HEK293 (cell line): Measurements from ENCODE around the gene SARM1.

Experiments
- CTCF ChIP-seq: fragments of 450-650 bp; formaldehyde crosslinking; IDR thresholded peaks from 2 replicates; pipeline ENCODE4 v1.5.1; 2016; ENCODE audit warnings: missing biosample characterization, missing genetic modification characterization
- REST ChIP-seq: fragments of 450-650 bp; formaldehyde crosslinking; IDR thresholded peaks from 2 replicates; pipeline ENCODE4 v1.5.1; 2016; ENCODE audit warnings: missing biosample characterization, missing genetic modification characterization
- SALL2 ChIP-seq: fragments of 450-650 bp; formaldehyde crosslinking; IDR thresholded peaks from 2 replicates; pipeline ENCODE4 v1.5.0; 2017; ENCODE audit warnings: missing biosample characterization, mild to moderate bottlenecking, missing genetic modification characterization, borderline replicate concordance
- SP2 ChIP-seq: fragments of 450-650 bp; formaldehyde crosslinking; IDR thresholded peaks from 2 replicates; pipeline ENCODE4 v1.5.1; 2016; ENCODE audit warnings: missing biosample characterization, missing genetic modification characterization
- WT1 ChIP-seq: fragments of 450-650 bp; formaldehyde crosslinking; IDR thresholded peaks from 2 replicates; pipeline ENCODE4 v1.5.1; 2016; ENCODE audit warnings: missing biosample characterization, missing genetic modification characterization
- YY1 ChIP-seq: fragments of 450-650 bp; formaldehyde crosslinking; IDR thresholded peaks from 2 replicates; pipeline ENCODE4 v1.5.1; 2018; ENCODE audit warnings: missing biosample characterization, missing genetic modification characterization
- ZBTB26 ChIP-seq: fragments of 450-650 bp; formaldehyde crosslinking; optimal IDR thresholded peaks from 2 replicates; pipeline ENCODE3; 2016; ENCODE audit warnings: missing biosample characterization, mild to moderate bottlenecking, missing genetic modification characterization
- ZIC2 ChIP-seq: fragments of 450-650 bp; formaldehyde crosslinking; IDR thresholded peaks from 2 replicates; pipeline ENCODE4 v1.5.1; 2016; ENCODE audit warnings: missing biosample characterization, missing genetic modification characterization
- ZNF221 ChIP-seq: fragments of 450-650 bp; formaldehyde crosslinking; IDR thresholded peaks from 2 replicates; pipeline ENCODE4 v1.5.1; 2017; ENCODE audit warnings: missing biosample characterization, missing genetic modification characterization, borderline replicate concordance
- ZNF488 ChIP-seq: fragments of 450-650 bp; formaldehyde crosslinking; IDR thresholded peaks from 2 replicates; pipeline ENCODE4 v1.5.1; 2016; ENCODE audit warnings: missing biosample characterization, missing genetic modification characterization
- ZNF621 ChIP-seq: fragments of 450-650 bp; formaldehyde crosslinking; IDR thresholded peaks from 2 replicates; pipeline ENCODE4 v1.5.1; 2017; ENCODE audit warnings: missing biosample characterization, missing genetic modification characterization
- ZNF660 ChIP-seq: fragments of 450-650 bp; IDR thresholded peaks from 2 replicates; pipeline ENCODE4 v1.5.1; 2018; ENCODE audit warnings: missing biosample characterization, mild to moderate bottlenecking, missing genetic modification characterization
- ZNF791 ChIP-seq: fragments of 450-650 bp; formaldehyde crosslinking; IDR thresholded peaks from 2 replicates; pipeline ENCODE4 v1.5.1; 2016; ENCODE audit warnings: missing biosample characterization, missing genetic modification characterization

GRCh38 chr17:28363776-28364650, 7.5 kb upstream of the SARM1 start:
- TF ChIP-seq SP2 (no peak), CTCF (tag by site-specific recombination) (no peak), ZNF660 (no peak), ZNF621 (no peak), REST (no peak), ZBTB26 (tag by site-specific recombination) (no peak), YY1 (tag by site-specific recombination) (no peak), SALL2 (tag by site-specific recombination) (no peak), ZNF221 (no peak), ZIC2 (tag by site-specific recombination) (no peak), ZNF791 (no peak), WT1 (tag by site-specific recombination) (no peak), ZNF488 (tag by site-specific recombination) (no peak)
